ENCODE measurements around the gene SMIM36. TPM values are rescaled to one million over a fixed set of nuclear protein-coding genes. Genes with fewer than 3 reads are reported as not detected.
"Not testable (repeated sequence)": the region's sequence is repeated elsewhere in the genome, so short reads cannot be mapped to it uniquely, and the experiment has no call there.

SMIM36 gene
- polyA plus RNA-seq, 3 donors, result not detected

- Mint-ChIP-seq H3K27me3 (ENCODE audit: low read depth in 3 of 3) (peaks cover 0 to 2% (median 0%) of the 10 kb centered on the region in 3 donors), H3K36me3 (peaks cover 60 to 65% of the 10 kb centered on the region in 2 donors), H3K27ac (no peak overlapping the region), H3K4me3 (no peak overlapping the region), H3K4me1 (peaks cover 17% of the 10 kb centered on the region), H3K9me3 (no peaks in the 10 kb centered on the region)
- no peaks in the 10 kb centered on the region for H3K79me2 ChIP-seq (ENCODE audit: insufficient read depth, low read length)
- no peaks in the 10 kb centered on the region for H3K9me3 ChIP-seq (replicated peaks in 1 of 2; ENCODE audit: control insufficient read depth in 1 of 2, insufficient read depth in 1 of 2, low read length in 2 of 2)
- no peak overlapping the region for H3K4me2 ChIP-seq (replicated peaks; ENCODE audit: extremely low read depth, low read length, poor library complexity, severe bottlenecking)
- H3K27ac ChIP-seq (ENCODE audit: low read depth in 1 of 2, low read length in 2 of 2), result no peak overlapping the region
- H3K36me3 ChIP-seq (replicated peaks in 1 of 2; ENCODE audit: control insufficient read depth in 1 of 2, insufficient read depth in 2 of 2, low read length in 2 of 2), result peaks cover 26 to 72% of the 10 kb centered on the region in 2 donors
- H3K4me3 ChIP-seq (replicated peaks in 1 of 3; ENCODE audit: low read depth in 2 of 3, low read length in 3 of 3), result no peak overlapping the region
- H3K4me1 ChIP-seq (ENCODE audit: control insufficient read depth in 1 of 2, insufficient read depth in 2 of 2, low read length in 2 of 2), result peaks cover 4 to 6% of the 10 kb centered on the region in 2 donors
- H2AFZ ChIP-seq (ENCODE audit: insufficient read depth, low read depth, low read length, poor library complexity, severe bottlenecking), result no peak overlapping the region
- no peaks in the 10 kb centered on the region for H4K20me1 ChIP-seq (ENCODE audit: insufficient read depth, low read length)
- WGBS (ENCODE audit: insufficient coverage), result no CpG with 5 or more reads among the region's 1 CpG
- intact Hi-C loops (cut with micrococcal nuclease), result no loop called here
- DNase-seq, result no peak
- H3K27me3 ChIP-seq (ENCODE audit: control insufficient read depth in 2 of 2, insufficient read depth in 2 of 2, low read length in 2 of 2), result no peaks in the 10 kb centered on the region
- H3K9ac ChIP-seq (ENCODE audit: insufficient read depth, low read length, poor library complexity, severe bottlenecking), result no peak overlapping the region
- TF ChIP-seq CTCF (IDR thresholded peaks at IDR 0.05), result no peak
Observed at GRCh38 chr17:55405600-55405999, 105.7 kb downstream of the SMIM36 start.

- WGBS (ENCODE audit: insufficient coverage), result no CpG with 5 or more reads among the region's 5 CpGs
- H3K36me3 Mint-ChIP-seq, result peaks cover 53 to 61% of the 10 kb centered on the region in 2 donors
- intact Hi-C loops (cut with micrococcal nuclease), result not testable (repeated sequence)
Observed at GRCh38 chr17:55404197-55404596, 107.1 kb downstream of the SMIM36 start.

More at GRCh38 chr17:55404197-55404596, 107.1 kb downstream of the SMIM36 start:
- not testable (repeated sequence) for H3K9ac ChIP-seq (ENCODE audit: insufficient read depth, low read length, poor library complexity, severe bottlenecking); H3K27ac ChIP-seq (ENCODE audit: low read depth in 1 of 2, low read length in 2 of 2); H3K4me2 ChIP-seq (replicated peaks; ENCODE audit: extremely low read depth, low read length, poor library complexity, severe bottlenecking); DNase-seq; H3K4me1 ChIP-seq (ENCODE audit: control insufficient read depth in 1 of 2, insufficient read depth in 2 of 2, low read length in 2 of 2); H2AFZ ChIP-seq (ENCODE audit: insufficient read depth, low read depth, low read length, poor library complexity, severe bottlenecking); H4K20me1 ChIP-seq (ENCODE audit: insufficient read depth, low read length); H3K79me2 ChIP-seq (ENCODE audit: insufficient read depth, low read length); H3K27me3 Mint-ChIP-seq (ENCODE audit: low read depth in 3 of 3); H3K4me3 Mint-ChIP-seq; H3K27me3 ChIP-seq (ENCODE audit: control insufficient read depth in 2 of 2, insufficient read depth in 2 of 2, low read length in 2 of 2); H3K9me3 Mint-ChIP-seq; H3K9me3 ChIP-seq (replicated peaks in 1 of 2; ENCODE audit: control insufficient read depth in 1 of 2, insufficient read depth in 1 of 2, low read length in 2 of 2); H3K4me3 ChIP-seq (replicated peaks in 1 of 3; ENCODE audit: low read depth in 2 of 3, low read length in 3 of 3)
- Mint-ChIP-seq H3K27ac (peak overlapping the region in 4 of 7 donors; percentile 7 to 78 (median 40)), H3K4me1 (peaks cover 17% of the 10 kb centered on the region)
- peaks cover 18 to 72% of the 10 kb centered on the region in 2 donors for H3K36me3 ChIP-seq (replicated peaks in 1 of 2; ENCODE audit: control insufficient read depth in 1 of 2, insufficient read depth in 2 of 2, low read length in 2 of 2)
